ENCODE measurements around the gene PRR19. TPM values are rescaled to one million over a fixed set of nuclear protein-coding genes. Genes with fewer than 3 reads are reported as not detected.

Gene PRR19
- total and polyA plus RNA-seq, 4 donors: 0.27 to 0.43 (median 0.42) TPM; not detected in 1

DNA sequence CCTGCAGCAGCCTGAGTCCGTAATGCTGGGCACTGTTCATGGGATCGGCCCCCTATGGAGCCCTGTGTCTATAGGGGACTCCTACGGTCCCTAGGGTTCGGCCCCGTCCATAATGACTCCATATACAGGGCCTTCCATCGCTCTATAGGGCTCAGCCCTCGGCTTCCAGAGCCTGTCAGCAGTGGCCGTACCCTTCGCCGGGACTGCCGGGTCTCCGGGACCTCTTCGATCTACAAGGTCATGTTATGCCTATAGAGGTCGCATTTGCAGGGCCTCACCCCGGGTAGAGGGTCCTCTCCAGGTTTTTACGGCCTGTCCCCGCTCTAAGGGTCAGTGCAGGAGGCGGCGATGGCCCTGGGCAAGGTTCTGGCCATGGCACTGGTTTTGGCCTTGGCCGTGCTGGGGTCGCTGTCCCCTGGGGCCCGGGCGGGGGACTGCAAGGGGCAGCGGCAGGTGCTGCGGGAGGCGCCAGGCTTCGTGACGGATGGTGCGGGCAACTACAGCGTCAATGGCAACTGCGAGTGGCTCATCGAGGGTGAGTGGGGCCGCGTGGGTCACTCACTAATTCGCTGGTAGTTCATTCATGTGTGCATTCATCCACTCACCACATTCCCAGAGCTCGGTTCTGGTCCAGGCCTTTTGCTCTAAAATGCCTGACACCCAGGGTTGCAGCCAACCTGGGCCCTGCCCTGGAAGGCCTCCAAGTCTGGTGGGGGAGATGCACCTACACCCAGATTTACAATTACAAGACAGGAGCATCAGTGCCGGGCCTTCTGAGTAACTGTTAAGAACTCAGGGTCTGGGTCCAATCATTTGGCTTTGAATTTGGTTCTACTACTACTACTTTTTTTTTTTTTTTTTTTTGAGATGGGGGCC, 24.2 kb downstream of the PRR19 start:
- peaks cover 10 to 30% (median 20%) of the 10 kb centered on the region in 4 donors for H3K4me1 ChIP-seq (ENCODE audit: control insufficient read depth in 4 of 4, insufficient read depth in 4 of 4, low read length in 3 of 4)
- WGBS: 5% methylated on average over 37 of the region's 37 CpGs
- no peak for TF ChIP-seq EGR1 (IDR thresholded peaks at IDR 0.05; ENCODE audit: low read depth in 2 of 2)
- TF ChIP-seq, protein P1, sequence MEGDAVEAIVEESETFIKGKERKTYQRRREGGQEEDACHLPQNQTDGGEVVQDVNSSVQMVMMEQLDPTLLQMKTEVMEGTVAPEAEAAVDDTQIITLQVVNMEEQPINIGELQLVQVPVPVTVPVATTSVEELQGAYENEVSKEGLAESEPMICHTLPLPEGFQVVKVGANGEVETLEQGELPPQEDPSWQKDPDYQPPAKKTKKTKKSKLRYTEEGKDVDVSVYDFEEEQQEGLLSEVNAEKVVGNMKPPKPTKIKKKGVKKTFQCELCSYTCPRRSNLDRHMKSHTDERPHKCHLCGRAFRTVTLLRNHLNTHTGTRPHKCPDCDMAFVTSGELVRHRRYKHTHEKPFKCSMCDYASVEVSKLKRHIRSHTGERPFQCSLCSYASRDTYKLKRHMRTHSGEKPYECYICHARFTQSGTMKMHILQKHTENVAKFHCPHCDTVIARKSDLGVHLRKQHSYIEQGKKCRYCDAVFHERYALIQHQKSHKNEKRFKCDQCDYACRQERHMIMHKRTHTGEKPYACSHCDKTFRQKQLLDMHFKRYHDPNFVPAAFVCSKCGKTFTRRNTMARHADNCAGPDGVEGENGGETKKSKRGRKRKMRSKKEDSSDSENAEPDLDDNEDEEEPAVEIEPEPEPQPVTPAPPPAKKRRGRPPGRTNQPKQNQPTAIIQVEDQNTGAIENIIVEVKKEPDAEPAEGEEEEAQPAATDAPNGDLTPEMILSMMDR (IDR thresholded peaks at IDR 0.05; ENCODE audit: low read depth, low read length, missing input control): peak; percentile 4
- peak overlapping the region; percentile 36 to 55 for H3K27ac ChIP-seq (ENCODE audit: low read depth in 1 of 2, low read length in 2 of 2)
- DNase-seq (ENCODE audit: low spot score): no peak
- H3K27me3 ChIP-seq (ENCODE audit: control insufficient read depth in 4 of 4, insufficient read depth in 4 of 4, low read length in 3 of 4): no peaks in the 10 kb centered on the region
- peak overlapping the region; percentile 76 to 95 (median 77) for H3K4me3 ChIP-seq (ENCODE audit: low read depth in 1 of 3, low read length in 3 of 3)
- no peaks in the 10 kb centered on the region for H3K36me3 ChIP-seq (ENCODE audit: control insufficient read depth in 4 of 4, insufficient read depth in 3 of 4, low read depth in 1 of 4, low read length in 3 of 4)
- peak overlapping the region; percentile 78 to 83 for H3K9ac ChIP-seq (ENCODE audit: low read depth in 1 of 2, low read length in 2 of 2)
- H3K9me3 ChIP-seq (ENCODE audit: control insufficient read depth in 4 of 4, low read length in 3 of 4): no peaks in the 10 kb centered on the region

DNA sequence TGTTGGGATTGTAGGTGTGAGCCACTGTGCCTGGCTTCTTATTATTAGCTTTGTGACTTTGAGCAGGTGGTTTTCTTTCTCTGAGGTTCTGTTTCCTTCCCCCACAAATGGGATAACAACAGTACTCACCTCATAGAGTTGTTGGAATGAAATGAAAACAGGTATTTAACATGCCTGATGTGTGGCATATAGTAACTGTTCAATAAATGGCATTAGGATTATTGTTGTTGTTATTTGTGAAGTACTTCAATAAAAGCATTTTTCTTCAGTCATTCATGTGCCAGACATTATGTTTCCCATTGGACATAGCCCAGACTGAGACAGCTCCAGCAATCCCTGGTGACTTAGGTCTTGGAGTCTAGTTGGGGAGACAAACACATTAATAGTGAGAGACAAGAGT, 25.0 kb downstream of the PRR19 start:
- no peak overlapping the region for H3K9ac ChIP-seq (ENCODE audit: low read depth in 1 of 2, low read length in 2 of 2)
- H3K27ac ChIP-seq (ENCODE audit: low read depth in 1 of 2, low read length in 2 of 2): no peak overlapping the region
- H3K9me3 ChIP-seq (ENCODE audit: control insufficient read depth in 4 of 4, low read length in 3 of 4): no peaks in the 10 kb centered on the region
- peaks cover 10 to 30% (median 20%) of the 10 kb centered on the region in 4 donors for H3K4me1 ChIP-seq (ENCODE audit: control insufficient read depth in 4 of 4, insufficient read depth in 4 of 4, low read length in 3 of 4)
- H3K36me3 ChIP-seq (ENCODE audit: control insufficient read depth in 4 of 4, insufficient read depth in 3 of 4, low read depth in 1 of 4, low read length in 3 of 4): no peaks in the 10 kb centered on the region
- no peak overlapping the region for H3K4me3 ChIP-seq (ENCODE audit: low read depth in 1 of 3, low read length in 3 of 3)
- DNase-seq (ENCODE audit: low spot score): no peak
- H3K27me3 ChIP-seq (ENCODE audit: control insufficient read depth in 4 of 4, insufficient read depth in 4 of 4, low read length in 3 of 4): no peaks in the 10 kb centered on the region
- TF ChIP-seq FOXA1 (IDR thresholded peaks at IDR 0.05) (no peak), GABPA (IDR thresholded peaks at IDR 0.05 in 1 of 2, conservative IDR thresholded peaks at IDR 0.05 in 1 of 2) (no peak), TAF1 (conservative IDR thresholded peaks at IDR 0.05) (no peak), EGR1 (IDR thresholded peaks at IDR 0.05; ENCODE audit: low read depth in 2 of 2) (no peak)
- TF ChIP-seq, protein P2, sequence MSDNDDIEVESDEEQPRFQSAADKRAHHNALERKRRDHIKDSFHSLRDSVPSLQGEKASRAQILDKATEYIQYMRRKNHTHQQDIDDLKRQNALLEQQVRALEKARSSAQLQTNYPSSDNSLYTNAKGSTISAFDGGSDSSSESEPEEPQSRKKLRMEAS (IDR thresholded peaks at IDR 0.05): no peak
- TF ChIP-seq, protein P3, sequence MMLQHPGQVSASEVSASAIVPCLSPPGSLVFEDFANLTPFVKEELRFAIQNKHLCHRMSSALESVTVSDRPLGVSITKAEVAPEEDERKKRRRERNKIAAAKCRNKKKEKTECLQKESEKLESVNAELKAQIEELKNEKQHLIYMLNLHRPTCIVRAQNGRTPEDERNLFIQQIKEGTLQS (IDR thresholded peaks at IDR 0.05): no peak

DNA sequence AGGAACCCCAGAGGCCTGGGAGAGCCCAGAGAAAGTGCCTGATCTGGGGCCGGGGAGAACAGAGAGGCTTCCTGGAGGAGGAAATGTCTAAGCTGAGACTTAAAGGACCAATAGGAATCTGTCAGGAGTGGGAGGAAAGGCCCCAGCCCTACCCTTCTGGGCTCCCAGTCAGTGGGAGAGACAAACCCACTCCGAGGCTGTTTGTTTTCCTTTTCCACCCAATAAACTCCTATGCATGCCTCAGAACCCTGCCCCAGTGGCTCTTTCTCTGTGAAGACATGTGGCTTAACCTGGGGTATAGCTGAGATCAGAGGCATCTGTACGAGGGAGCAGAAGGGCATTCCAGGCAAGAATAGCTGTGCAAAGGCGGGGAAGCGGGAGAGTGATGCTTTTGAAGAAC, 25.4 kb downstream of the PRR19 start:
- H3K4me3 ChIP-seq (ENCODE audit: low read depth in 1 of 3, low read length in 3 of 3): no peak overlapping the region
- peaks cover 10 to 30% (median 20%) of the 10 kb centered on the region in 4 donors for H3K4me1 ChIP-seq (ENCODE audit: control insufficient read depth in 4 of 4, insufficient read depth in 4 of 4, low read length in 3 of 4)
- 92% methylated on average over 5 of the region's 5 CpGs for WGBS
- no peak for TF ChIP-seq EGR1 (IDR thresholded peaks at IDR 0.05; ENCODE audit: low read depth in 2 of 2)
- TF ChIP-seq, protein P2 (IDR thresholded peaks at IDR 0.05): no peak
- TF ChIP-seq RAD21 (IDR thresholded peaks at IDR 0.05): no peak
- no peak for TF ChIP-seq YY1 (IDR thresholded peaks at IDR 0.05)
- TF ChIP-seq, protein P4, sequence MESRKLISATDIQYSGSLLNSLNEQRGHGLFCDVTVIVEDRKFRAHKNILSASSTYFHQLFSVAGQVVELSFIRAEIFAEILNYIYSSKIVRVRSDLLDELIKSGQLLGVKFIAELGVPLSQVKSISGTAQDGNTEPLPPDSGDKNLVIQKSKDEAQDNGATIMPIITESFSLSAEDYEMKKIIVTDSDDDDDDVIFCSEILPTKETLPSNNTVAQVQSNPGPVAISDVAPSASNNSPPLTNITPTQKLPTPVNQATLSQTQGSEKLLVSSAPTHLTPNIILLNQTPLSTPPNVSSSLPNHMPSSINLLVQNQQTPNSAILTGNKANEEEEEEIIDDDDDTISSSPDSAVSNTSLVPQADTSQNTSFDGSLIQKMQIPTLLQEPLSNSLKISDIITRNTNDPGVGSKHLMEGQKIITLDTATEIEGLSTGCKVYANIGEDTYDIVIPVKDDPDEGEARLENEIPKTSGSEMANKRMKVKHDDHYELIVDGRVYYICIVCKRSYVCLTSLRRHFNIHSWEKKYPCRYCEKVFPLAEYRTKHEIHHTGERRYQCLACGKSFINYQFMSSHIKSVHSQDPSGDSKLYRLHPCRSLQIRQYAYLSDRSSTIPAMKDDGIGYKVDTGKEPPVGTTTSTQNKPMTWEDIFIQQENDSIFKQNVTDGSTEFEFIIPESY (IDR thresholded peaks at IDR 0.05): no peak
- no peak for TF ChIP-seq FOXA2 (IDR thresholded peaks at IDR 0.05)
- no peak for TF ChIP-seq SP1 (IDR thresholded peaks at IDR 0.05)
- TF ChIP-seq, protein P5, sequence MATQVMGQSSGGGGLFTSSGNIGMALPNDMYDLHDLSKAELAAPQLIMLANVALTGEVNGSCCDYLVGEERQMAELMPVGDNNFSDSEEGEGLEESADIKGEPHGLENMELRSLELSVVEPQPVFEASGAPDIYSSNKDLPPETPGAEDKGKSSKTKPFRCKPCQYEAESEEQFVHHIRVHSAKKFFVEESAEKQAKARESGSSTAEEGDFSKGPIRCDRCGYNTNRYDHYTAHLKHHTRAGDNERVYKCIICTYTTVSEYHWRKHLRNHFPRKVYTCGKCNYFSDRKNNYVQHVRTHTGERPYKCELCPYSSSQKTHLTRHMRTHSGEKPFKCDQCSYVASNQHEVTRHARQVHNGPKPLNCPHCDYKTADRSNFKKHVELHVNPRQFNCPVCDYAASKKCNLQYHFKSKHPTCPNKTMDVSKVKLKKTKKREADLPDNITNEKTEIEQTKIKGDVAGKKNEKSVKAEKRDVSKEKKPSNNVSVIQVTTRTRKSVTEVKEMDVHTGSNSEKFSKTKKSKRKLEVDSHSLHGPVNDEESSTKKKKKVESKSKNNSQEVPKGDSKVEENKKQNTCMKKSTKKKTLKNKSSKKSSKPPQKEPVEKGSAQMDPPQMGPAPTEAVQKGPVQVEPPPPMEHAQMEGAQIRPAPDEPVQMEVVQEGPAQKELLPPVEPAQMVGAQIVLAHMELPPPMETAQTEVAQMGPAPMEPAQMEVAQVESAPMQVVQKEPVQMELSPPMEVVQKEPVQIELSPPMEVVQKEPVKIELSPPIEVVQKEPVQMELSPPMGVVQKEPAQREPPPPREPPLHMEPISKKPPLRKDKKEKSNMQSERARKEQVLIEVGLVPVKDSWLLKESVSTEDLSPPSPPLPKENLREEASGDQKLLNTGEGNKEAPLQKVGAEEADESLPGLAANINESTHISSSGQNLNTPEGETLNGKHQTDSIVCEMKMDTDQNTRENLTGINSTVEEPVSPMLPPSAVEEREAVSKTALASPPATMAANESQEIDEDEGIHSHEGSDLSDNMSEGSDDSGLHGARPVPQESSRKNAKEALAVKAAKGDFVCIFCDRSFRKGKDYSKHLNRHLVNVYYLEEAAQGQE (IDR thresholded peaks at IDR 0.05): no peak
- TF ChIP-seq NR2F2 (IDR thresholded peaks at IDR 0.05): no peak
- TF ChIP-seq RXRA (IDR thresholded peaks at IDR 0.05): no peak
- TF ChIP-seq, protein P3 (IDR thresholded peaks at IDR 0.05): no peak
- no peaks in the 10 kb centered on the region for H3K27me3 ChIP-seq (ENCODE audit: control insufficient read depth in 4 of 4, insufficient read depth in 4 of 4, low read length in 3 of 4)
- DNase-seq (ENCODE audit: low spot score): no peak
- no peak overlapping the region for H3K9ac ChIP-seq (ENCODE audit: low read depth in 1 of 2, low read length in 2 of 2)
- no peaks in the 10 kb centered on the region for H3K9me3 ChIP-seq (ENCODE audit: control insufficient read depth in 4 of 4, low read length in 3 of 4)
- no peaks in the 10 kb centered on the region for H3K36me3 ChIP-seq (ENCODE audit: control insufficient read depth in 4 of 4, insufficient read depth in 3 of 4, low read depth in 1 of 4, low read length in 3 of 4)
- H3K27ac ChIP-seq (ENCODE audit: low read depth in 1 of 2, low read length in 2 of 2): no peak overlapping the region
